ENCODE measurements around the gene SERPINA1.
"Not testable (repeated sequence)": the region's sequence is repeated elsewhere in the genome, so short reads cannot be mapped to it uniquely, and the experiment has no call there.

Gene SERPINA1

GRCh38 chr14:94368956-94369355 lies 19.4 kb downstream of the SERPINA1 start:
- no peak for DNase-seq

- no peak for DNase-seq
Measured at GRCh38 chr14:94368243-94368590, 20.2 kb downstream of the SERPINA1 start.

GRCh38 chr14:94367347-94368242 lies 20.8 kb downstream of the SERPINA1 start:
- DNase-seq: no peak

GRCh38 chr14:94366146-94366915 lies 22.1 kb downstream of the SERPINA1 start, which contains the start of gene SERPINA2:
Gene SERPINA2, minus strand, starts transcription at chr14:94366698.
- DNase-seq: no peak

- DNase-seq: no peak
Measured at GRCh38 chr14:94365624-94366023, 22.8 kb downstream of the SERPINA1 start.

GRCh38 chr14:94364964-94365363 lies 23.4 kb downstream of the SERPINA1 start:
- DNase-seq: no peak

- no peak for DNase-seq
Measured at GRCh38 chr14:94364037-94364436, 24.4 kb downstream of the SERPINA1 start.

GRCh38 chr14:94363151-94363624 lies 25.2 kb downstream of the SERPINA1 start:
- no peak for DNase-seq

- no peak for DNase-seq
Measured at GRCh38 chr14:94362614-94363133, 25.7 kb downstream of the SERPINA1 start.

- no peak for DNase-seq
Measured at GRCh38 chr14:94361682-94362081, 26.7 kb downstream of the SERPINA1 start.

GRCh38 chr14:94360945-94361565 lies 27.3 kb downstream of the SERPINA1 start:
- no peak for DNase-seq

- no peak for DNase-seq
Measured at GRCh38 chr14:94357166-94357565, 31.2 kb downstream of the SERPINA1 start.

GRCh38 chr14:94356379-94357056 lies 31.9 kb downstream of the SERPINA1 start:
- DNase-seq: no peak

- DNase-seq: no peak
Measured at GRCh38 chr14:94355191-94355794, 33.1 kb downstream of the SERPINA1 start.

- DNase-seq: no peak
Measured at GRCh38 chr14:94354638-94355185, 33.7 kb downstream of the SERPINA1 start.

- not testable (repeated sequence) for DNase-seq
Measured at GRCh38 chr14:94354190-94354589, 34.2 kb downstream of the SERPINA1 start.

GRCh38 chr14:94349276-94349675 lies 39.1 kb downstream of the SERPINA1 start:
- DNase-seq: no peak

GRCh38 chr14:94348836-94349235 lies 39.6 kb downstream of the SERPINA1 start:
- DNase-seq: no peak

- no peak for DNase-seq
Measured at GRCh38 chr14:94346841-94347240, 41.6 kb downstream of the SERPINA1 start.

- DNase-seq: peak; percentile 23
Measured at GRCh38 chr14:94346065-94346786, 42.2 kb downstream of the SERPINA1 start.
